ENCODE data around the gene SPP2. TPM values are rescaled to one million over a fixed set of nuclear protein-coding genes. Genes with fewer than 3 reads are reported as not detected.

The SPP2 gene
- total RNA-seq, 1 experiment from 2014 or later = not detected

DNA sequence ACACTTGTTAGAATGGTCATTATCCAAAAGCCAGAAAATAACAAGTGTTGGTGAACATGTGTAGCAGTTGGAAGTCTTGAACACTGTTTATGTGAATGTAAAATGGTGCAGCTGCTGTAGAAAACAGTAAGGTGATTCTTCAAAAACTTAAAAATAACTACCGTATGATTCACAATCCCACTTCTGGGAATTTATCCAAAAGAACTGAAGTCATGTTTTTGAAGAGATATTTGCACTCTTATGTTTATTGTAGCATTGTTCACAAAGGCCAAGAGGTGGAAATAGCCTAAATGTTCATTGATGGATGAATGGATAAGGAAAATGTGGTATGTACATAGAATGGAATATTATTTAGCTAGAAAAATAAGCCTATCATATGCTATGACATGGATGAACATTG, 6.3 kb upstream of the SPP2 start:
- TF ChIP-seq, protein P1, sequence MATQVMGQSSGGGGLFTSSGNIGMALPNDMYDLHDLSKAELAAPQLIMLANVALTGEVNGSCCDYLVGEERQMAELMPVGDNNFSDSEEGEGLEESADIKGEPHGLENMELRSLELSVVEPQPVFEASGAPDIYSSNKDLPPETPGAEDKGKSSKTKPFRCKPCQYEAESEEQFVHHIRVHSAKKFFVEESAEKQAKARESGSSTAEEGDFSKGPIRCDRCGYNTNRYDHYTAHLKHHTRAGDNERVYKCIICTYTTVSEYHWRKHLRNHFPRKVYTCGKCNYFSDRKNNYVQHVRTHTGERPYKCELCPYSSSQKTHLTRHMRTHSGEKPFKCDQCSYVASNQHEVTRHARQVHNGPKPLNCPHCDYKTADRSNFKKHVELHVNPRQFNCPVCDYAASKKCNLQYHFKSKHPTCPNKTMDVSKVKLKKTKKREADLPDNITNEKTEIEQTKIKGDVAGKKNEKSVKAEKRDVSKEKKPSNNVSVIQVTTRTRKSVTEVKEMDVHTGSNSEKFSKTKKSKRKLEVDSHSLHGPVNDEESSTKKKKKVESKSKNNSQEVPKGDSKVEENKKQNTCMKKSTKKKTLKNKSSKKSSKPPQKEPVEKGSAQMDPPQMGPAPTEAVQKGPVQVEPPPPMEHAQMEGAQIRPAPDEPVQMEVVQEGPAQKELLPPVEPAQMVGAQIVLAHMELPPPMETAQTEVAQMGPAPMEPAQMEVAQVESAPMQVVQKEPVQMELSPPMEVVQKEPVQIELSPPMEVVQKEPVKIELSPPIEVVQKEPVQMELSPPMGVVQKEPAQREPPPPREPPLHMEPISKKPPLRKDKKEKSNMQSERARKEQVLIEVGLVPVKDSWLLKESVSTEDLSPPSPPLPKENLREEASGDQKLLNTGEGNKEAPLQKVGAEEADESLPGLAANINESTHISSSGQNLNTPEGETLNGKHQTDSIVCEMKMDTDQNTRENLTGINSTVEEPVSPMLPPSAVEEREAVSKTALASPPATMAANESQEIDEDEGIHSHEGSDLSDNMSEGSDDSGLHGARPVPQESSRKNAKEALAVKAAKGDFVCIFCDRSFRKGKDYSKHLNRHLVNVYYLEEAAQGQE (IDR thresholded peaks at IDR 0.05; ENCODE audit: insufficient read depth in 1 of 2, low read depth in 2 of 2, low read length in 1 of 2) = no peak
- 0 out of 2 replicates have a peak, but pooled peaks have one; percentile 23 for TF ChIP-seq POLR2AphosphoS5 (IDR thresholded peaks at IDR 0.05; ENCODE audit: low read depth, low read length)
- CTCF ChIA-PET = no interaction called here
- Histone ChIP-seq H3K4me1 (ENCODE audit: control insufficient read depth, insufficient read depth, low read length) (no peaks in the 10 kb centered on the region), H3K9me3 (ENCODE audit: control insufficient read depth, insufficient read depth, low read depth, low read length) (no peaks in the 10 kb centered on the region), H3K27ac (ENCODE audit: low read length) (no peak overlapping the region), H3K4me3 (ENCODE audit: low read depth in 2 of 2, low read length in 2 of 2) (no peak overlapping the region), H3K27me3 (ENCODE audit: control insufficient read depth, insufficient read depth, low read length) (no peaks in the 10 kb centered on the region), H3K36me3 (ENCODE audit: control insufficient read depth, insufficient read depth, low read length) (no peaks in the 10 kb centered on the region)
- in situ Hi-C loops (cut with HindIII; ENCODE audit: low pct_unique_long_range_greater_than_20kb, low sequenced_read_pairs) (no loop called here), intact Hi-C loops (cut with micrococcal nuclease; ENCODE audit: unreplicated experiment) (no loop called here)
- POLR2A ChIA-PET = no interaction called here
- DNase-seq (ENCODE audit: low read depth, low spot score) (peak; percentile 64), ATAC-seq (peak; percentile 77)
- BruUV-seq (replicated peaks) = no TSS peak

DNA sequence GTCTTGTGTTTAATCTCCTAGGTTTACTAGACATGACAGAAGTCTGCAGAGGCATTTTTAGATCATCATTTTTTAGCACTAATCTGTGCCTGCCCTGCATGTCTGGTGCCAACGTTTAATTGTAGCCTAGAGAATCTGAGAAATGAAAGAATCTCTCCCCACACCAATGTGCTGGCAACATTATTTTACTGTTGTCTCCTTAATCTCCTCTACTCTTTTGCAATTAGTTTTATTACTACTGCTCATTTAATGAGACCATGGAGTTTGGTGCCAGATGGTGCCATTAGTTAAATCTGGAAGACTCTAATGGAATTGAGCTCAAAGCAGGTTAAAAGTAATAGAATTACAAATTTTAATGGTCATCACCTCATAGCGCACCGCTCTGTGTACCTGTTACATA, 4.0 kb upstream of the SPP2 start:
- no TSS peak for BruUV-seq (replicated peaks)

More for the DNA sequence above, 4.0 kb upstream of the SPP2 start:
- Histone ChIP-seq H3K27me3 (ENCODE audit: control insufficient read depth, insufficient read depth, low read length) (no peaks in the 10 kb centered on the region), H3K4me1 (ENCODE audit: control insufficient read depth, insufficient read depth, low read length) (no peaks in the 10 kb centered on the region), H3K36me3 (ENCODE audit: control insufficient read depth, insufficient read depth, low read length) (no peaks in the 10 kb centered on the region), H3K27ac (ENCODE audit: low read length) (no peak overlapping the region), H3K4me3 (ENCODE audit: low read depth in 2 of 2, low read length in 2 of 2) (no peak overlapping the region), H3K9me3 (ENCODE audit: control insufficient read depth, insufficient read depth, low read depth, low read length) (no peaks in the 10 kb centered on the region)
- ChIA-PET CTCF (no interaction called here), POLR2A (no interaction called here)
- in situ Hi-C loops (cut with HindIII; ENCODE audit: low pct_unique_long_range_greater_than_20kb, low sequenced_read_pairs) (no loop called here), intact Hi-C loops (cut with micrococcal nuclease; ENCODE audit: unreplicated experiment) (no loop called here)
- DNase-seq (ENCODE audit: low read depth, low spot score) (no peak), ATAC-seq (no peak)
- TF ChIP-seq, protein P2, sequence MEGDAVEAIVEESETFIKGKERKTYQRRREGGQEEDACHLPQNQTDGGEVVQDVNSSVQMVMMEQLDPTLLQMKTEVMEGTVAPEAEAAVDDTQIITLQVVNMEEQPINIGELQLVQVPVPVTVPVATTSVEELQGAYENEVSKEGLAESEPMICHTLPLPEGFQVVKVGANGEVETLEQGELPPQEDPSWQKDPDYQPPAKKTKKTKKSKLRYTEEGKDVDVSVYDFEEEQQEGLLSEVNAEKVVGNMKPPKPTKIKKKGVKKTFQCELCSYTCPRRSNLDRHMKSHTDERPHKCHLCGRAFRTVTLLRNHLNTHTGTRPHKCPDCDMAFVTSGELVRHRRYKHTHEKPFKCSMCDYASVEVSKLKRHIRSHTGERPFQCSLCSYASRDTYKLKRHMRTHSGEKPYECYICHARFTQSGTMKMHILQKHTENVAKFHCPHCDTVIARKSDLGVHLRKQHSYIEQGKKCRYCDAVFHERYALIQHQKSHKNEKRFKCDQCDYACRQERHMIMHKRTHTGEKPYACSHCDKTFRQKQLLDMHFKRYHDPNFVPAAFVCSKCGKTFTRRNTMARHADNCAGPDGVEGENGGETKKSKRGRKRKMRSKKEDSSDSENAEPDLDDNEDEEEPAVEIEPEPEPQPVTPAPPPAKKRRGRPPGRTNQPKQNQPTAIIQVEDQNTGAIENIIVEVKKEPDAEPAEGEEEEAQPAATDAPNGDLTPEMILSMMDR (IDR thresholded peaks at IDR 0.05) = no peak
- no peak for TF ChIP-seq TCF7L2 (IDR thresholded peaks at IDR 0.05; ENCODE audit: low read depth, low read length)
- TF ChIP-seq, protein P1 (IDR thresholded peaks at IDR 0.05; ENCODE audit: insufficient read depth in 1 of 2, low read depth in 2 of 2, low read length in 1 of 2) = no peak
- TF ChIP-seq SIN3A (IDR thresholded peaks at IDR 0.05; ENCODE audit: borderline replicate concordance, insufficient read depth, low read depth, low read length) = no peak
- no peak for TF ChIP-seq POLR2AphosphoS5 (IDR thresholded peaks at IDR 0.05; ENCODE audit: low read depth, low read length)
